GM10248 (cell line): ENCODE data around the gene GDF15.
A peak's percentile ranks its signal among the peaks of the same experiment; 100 is the strongest.

Source experiments
- CTCF ChIA-PET: fragments of 300-600 bp; sonication (Branson Sonifier 250); formaldehyde crosslinking; extraction: SDS; loops from one replicate; lab custom pipeline; 2021; ENCODE audit warnings: antibody characterized with exemption; lab: Yijun Ruan, JAX
- POLR2A ChIA-PET: fragments of 350-650 bp; sonication (Branson Sonifier 250); formaldehyde crosslinking; extraction: SDS; loops from one replicate; lab custom pipeline; 2020; ENCODE audit warnings: antibody characterized with exemption; lab: Yijun Ruan, JAX
- DNase-seq: peaks from one replicate; pipeline ENCODE4 v3.0.0; 2012; ENCODE audit errors: extremely low spot score
- TF ChIP-seq, protein P1 (sequence below): IDR thresholded peaks from 2 replicates; pipeline ENCODE4 v1.5.1; 2012; ENCODE audit warnings: mild to moderate bottlenecking, low read depth; ENCODE audit errors: extremely low read depth, missing control alignments, control extremely low read depth

The GDF15 gene

DNA sequence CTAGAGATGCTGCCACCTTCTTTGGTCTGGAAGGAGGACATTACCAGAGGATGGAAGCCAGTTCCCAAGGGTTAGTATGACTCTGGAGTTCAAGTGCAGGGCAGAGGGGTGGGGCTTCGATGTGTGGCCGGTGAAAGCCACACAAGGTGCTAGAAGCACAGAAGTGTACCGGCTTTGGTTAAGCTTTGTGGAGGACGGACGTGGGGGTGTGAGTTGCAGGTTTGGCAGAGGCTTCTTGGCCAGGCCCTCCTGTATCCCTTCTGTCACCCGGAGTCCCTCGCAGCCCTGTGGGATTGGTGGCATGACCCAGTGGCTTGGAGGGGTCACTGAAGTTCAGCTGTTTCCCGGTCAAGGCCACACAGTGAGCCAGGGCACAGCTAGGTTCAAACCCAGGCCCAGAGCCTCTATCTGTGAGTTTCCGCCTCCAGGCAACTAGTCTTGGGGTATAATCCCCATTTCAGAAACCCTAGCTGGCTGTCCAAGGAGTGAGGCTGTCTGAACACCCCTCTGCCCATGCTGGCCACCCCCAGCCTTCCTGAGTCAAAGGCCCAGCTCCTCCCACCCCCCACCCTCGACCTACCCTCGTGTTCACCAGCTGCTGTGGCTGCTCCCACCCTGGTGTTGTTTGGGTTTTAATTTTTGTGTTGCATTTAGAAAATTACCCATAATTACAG lies 28.7 kb downstream of the GDF15 start:
- ChIA-PET CTCF (interaction anchor here (0.7 to 16.0 kb wide), 9 partner anchors 9 to 206 kb away, joined by 3 to 380 read pairs (median 7); partner anchors contain the start of genes GDF15, JUND, LRRC25 and LSM4), POLR2A (interaction anchor here (0.5 to 5.6 kb wide), 3 partner anchors 23 to 135 kb away, joined by 3 to 43 read pairs (median 4); partner anchors contain the start of gene JUND)
- DNase-seq: no peak
- TF ChIP-seq, protein P1, sequence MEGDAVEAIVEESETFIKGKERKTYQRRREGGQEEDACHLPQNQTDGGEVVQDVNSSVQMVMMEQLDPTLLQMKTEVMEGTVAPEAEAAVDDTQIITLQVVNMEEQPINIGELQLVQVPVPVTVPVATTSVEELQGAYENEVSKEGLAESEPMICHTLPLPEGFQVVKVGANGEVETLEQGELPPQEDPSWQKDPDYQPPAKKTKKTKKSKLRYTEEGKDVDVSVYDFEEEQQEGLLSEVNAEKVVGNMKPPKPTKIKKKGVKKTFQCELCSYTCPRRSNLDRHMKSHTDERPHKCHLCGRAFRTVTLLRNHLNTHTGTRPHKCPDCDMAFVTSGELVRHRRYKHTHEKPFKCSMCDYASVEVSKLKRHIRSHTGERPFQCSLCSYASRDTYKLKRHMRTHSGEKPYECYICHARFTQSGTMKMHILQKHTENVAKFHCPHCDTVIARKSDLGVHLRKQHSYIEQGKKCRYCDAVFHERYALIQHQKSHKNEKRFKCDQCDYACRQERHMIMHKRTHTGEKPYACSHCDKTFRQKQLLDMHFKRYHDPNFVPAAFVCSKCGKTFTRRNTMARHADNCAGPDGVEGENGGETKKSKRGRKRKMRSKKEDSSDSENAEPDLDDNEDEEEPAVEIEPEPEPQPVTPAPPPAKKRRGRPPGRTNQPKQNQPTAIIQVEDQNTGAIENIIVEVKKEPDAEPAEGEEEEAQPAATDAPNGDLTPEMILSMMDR: no peak

DNA sequence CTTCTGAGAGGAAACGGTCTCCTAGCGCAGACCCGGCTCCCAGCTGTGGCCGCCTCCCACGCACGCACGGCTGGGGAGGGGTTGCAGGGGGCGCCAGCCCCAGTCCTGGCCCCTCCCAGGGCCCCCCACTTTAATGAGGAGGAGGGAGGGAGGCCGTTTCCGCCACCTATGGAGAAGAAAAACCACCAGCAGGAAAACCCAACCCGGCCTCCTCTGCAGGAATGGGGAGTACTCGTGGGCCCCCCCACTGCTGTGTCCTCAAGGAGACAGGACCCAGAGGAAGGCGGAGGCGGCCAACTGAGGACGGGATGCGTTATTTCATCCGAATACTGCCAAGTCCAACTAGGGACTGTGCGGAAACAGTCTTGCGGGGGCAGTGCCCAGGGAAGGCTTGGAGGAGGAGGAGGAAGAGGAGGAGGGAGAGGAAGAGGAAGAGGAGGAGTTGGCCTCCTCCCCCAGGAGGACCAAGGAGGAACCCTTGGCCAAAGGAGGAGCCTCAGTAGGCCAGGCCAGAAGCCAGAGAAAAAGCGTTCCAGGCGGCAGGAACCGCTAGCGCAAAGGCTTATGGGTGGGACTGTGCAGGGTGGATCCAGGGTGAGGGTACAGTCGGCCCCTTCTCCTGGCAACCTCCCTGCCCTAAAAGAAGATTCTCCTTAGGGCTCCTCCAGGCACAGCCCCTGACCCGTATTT lies 29.4 kb downstream of the GDF15 start:
- no peak for DNase-seq
- CTCF ChIA-PET: interaction anchor here (0.7 to 16.0 kb wide), 9 partner anchors 9 to 207 kb away, joined by 3 to 380 read pairs (median 7); partner anchors contain the start of genes GDF15, JUND, LRRC25 and LSM4
- TF ChIP-seq, protein P1: no peak
- POLR2A ChIA-PET: interaction anchor here (0.7 to 5.6 kb wide), 3 partner anchors 22 to 135 kb away, joined by 3 to 43 read pairs (median 19); partner anchors contain the start of gene JUND

DNA sequence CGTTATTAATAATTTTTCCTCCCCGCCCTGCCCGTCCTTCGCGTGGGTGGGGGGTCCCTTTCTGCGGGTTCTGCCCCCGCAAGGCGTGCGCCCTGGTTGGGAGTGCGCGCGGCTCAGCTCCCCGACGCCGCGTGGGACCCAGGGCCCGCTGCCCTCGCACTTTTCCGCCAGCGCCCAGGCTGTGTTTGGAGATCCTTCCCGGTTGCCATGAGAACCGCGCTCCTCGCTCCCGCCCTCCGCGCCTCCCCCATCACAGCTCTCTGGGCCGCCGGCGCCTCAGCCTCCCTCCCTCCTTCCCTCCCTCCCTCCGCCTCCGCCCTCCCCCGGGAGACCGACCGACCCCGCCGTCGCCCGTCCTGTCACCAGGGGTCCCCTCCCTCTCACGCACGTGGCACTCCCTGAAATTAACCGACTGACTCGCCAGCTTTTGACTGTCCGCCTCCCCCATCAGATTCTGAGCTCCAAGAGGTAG lies 30.9 kb downstream of the GDF15 start:
- TF ChIP-seq, protein P1: no peak
- peak; percentile 79 for DNase-seq
- CTCF ChIA-PET: interaction anchor here (0.8 to 16.0 kb wide), 7 partner anchors 9 to 225 kb away, joined by 3 to 380 read pairs (median 8); partner anchors contain the start of genes GDF15, JUND, LRRC25 and LSM4
- POLR2A ChIA-PET: interaction anchor here (1.0 to 2.2 kb wide), 4 partner anchors 12 to 137 kb away, joined by 3 to 19 read pairs (median 6); partner anchors contain the start of genes GDF15 and JUND

DNA sequence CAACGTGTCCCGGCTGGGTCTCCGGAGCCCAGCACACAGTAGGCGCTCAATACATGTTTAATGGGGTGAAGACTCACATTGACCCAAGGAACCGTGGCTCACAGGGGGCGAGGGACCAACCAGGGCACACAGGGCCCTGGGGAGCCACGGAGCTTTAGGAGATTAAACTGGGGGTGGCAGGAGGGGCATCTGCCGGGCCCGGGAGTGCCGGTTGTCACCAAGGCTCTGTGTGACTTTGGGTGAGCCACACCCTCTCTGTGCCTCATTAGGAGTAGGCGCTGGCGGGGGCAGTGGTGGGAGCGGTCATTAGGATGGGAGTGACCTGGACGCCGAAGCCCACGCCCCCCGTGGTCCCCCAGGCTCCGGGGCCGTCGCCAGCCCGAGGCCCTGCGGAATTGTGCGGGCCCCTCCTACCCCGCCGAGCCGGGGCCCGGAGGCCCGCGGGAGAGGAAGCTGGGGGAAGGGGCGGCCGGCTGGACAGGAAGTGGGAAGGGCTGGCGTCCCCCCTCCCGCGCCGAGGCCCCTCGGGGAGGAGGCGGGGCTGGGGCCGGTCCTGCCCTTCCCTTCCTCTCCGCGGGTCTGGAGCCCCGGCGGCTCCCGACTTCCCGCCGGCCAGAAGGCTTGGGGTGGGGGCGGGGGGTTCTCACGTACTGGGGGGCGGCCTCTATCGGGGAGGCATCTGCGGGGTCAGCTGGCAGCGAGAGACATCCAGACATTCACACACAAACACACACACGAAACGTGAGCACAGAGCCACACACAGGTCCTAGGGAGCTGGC lies 31.5 kb downstream of the GDF15 start:
- TF ChIP-seq, protein P1: no peak
- CTCF ChIA-PET: interaction anchor here (0.8 to 16.0 kb wide), 9 partner anchors 8 to 226 kb away, joined by 3 to 380 read pairs (median 12); partner anchors contain the start of genes GDF15, JUND, LRRC25 and LSM4
- POLR2A ChIA-PET: interaction anchor here (1.0 to 2.2 kb wide), 4 partner anchors 11 to 138 kb away, joined by 3 to 19 read pairs (median 6); partner anchors contain the start of genes GDF15 and JUND
- DNase-seq: peak; percentile 72

DNA sequence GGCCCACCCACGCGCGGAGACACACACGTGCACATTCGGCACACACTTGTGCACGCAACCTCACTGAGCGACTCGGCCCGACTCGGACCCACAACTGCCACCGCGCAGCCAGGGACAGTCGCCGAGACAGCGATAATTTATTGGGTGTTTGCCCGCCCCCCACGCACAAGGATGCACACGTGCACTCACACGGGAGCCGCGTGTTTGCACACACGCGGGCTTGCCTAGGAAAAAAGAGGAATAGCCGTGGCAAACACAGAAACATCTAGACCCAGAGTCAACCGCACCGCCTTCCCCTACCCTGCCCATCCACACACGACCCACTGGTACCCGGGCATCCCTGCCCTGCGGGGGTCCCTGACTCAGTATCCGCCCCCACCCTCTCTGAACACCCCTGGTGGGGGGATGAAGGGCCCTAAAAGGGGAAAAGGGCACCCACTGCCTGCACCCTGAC lies 32.1 kb downstream of the GDF15 start:
- TF ChIP-seq, protein P1: no peak
- DNase-seq: no peak
- ChIA-PET POLR2A (interaction anchor here (1.7 kb wide), 1 partner anchor 138 kb away, joined by 7 read pairs; no protein-coding TSS in a partner anchor), CTCF (interaction anchor here (1.4 to 16.0 kb wide), 7 partner anchors 11 to 138 kb away, joined by 5 to 380 read pairs (median 12); partner anchors contain the start of genes GDF15, JUND, LRRC25 and LSM4)
